ENCODE data around the gene VEPH1. TPM values are rescaled to one million over a fixed set of nuclear protein-coding genes. Genes with fewer than 3 reads are reported as not detected.

VEPH1 gene
- total RNA-seq, 1 experiment from 2014 or later: 0.51 TPM

DNA sequence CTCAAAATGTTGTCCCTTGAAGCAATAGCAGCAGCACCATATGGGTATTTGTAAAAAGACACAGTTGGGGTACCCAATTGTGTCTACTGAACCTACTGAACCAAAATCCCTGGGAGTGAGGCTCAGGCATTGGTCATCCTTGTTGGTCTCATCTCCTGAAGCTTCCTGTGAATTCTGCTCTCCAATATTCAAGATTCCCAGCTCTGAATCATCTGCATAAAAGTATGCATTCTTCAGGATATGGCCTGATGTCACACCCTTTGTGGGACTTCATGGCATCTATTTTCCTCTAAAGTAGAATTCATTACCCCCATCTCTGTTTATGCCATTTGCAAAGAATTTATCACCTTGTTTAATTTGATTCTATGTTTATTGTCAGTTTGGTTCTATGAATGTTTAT is 79.9 kb downstream of the VEPH1 start:
- Histone ChIP-seq H3K36me3 (ENCODE audit: control insufficient read depth, insufficient read depth, low read length) (no peaks in the 10 kb centered on the region), H3K4me1 (ENCODE audit: control insufficient read depth, insufficient read depth, low read length) (no peaks in the 10 kb centered on the region), H3K4me3 (ENCODE audit: low read depth in 2 of 2, low read length in 2 of 2) (no peak overlapping the region), H3K27ac (ENCODE audit: low read length) (no peak overlapping the region), H3K9me3 (ENCODE audit: control insufficient read depth, insufficient read depth, low read depth, low read length) (no peaks in the 10 kb centered on the region), H3K27me3 (ENCODE audit: control insufficient read depth, insufficient read depth, low read length) (no peaks in the 10 kb centered on the region)
- CTCF ChIA-PET: no interaction called here
- intact Hi-C loops (cut with micrococcal nuclease; ENCODE audit: unreplicated experiment): no loop called here
- POLR2A ChIA-PET: no interaction called here
- DNase-seq (ENCODE audit: low read depth, low spot score) (no peak), ATAC-seq (no peak)
- TF ChIP-seq, protein P1, sequence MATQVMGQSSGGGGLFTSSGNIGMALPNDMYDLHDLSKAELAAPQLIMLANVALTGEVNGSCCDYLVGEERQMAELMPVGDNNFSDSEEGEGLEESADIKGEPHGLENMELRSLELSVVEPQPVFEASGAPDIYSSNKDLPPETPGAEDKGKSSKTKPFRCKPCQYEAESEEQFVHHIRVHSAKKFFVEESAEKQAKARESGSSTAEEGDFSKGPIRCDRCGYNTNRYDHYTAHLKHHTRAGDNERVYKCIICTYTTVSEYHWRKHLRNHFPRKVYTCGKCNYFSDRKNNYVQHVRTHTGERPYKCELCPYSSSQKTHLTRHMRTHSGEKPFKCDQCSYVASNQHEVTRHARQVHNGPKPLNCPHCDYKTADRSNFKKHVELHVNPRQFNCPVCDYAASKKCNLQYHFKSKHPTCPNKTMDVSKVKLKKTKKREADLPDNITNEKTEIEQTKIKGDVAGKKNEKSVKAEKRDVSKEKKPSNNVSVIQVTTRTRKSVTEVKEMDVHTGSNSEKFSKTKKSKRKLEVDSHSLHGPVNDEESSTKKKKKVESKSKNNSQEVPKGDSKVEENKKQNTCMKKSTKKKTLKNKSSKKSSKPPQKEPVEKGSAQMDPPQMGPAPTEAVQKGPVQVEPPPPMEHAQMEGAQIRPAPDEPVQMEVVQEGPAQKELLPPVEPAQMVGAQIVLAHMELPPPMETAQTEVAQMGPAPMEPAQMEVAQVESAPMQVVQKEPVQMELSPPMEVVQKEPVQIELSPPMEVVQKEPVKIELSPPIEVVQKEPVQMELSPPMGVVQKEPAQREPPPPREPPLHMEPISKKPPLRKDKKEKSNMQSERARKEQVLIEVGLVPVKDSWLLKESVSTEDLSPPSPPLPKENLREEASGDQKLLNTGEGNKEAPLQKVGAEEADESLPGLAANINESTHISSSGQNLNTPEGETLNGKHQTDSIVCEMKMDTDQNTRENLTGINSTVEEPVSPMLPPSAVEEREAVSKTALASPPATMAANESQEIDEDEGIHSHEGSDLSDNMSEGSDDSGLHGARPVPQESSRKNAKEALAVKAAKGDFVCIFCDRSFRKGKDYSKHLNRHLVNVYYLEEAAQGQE (IDR thresholded peaks at IDR 0.05; ENCODE audit: insufficient read depth in 1 of 2, low read depth in 2 of 2, low read length in 1 of 2): no peak
- TF ChIP-seq SIN3A (IDR thresholded peaks at IDR 0.05; ENCODE audit: borderline replicate concordance, insufficient read depth, low read depth, low read length) (no peak), TCF7L2 (IDR thresholded peaks at IDR 0.05; ENCODE audit: low read depth, low read length) (no peak), POLR2AphosphoS5 (IDR thresholded peaks at IDR 0.05; ENCODE audit: low read depth, low read length) (no peak)
- TF ChIP-seq, protein P2, sequence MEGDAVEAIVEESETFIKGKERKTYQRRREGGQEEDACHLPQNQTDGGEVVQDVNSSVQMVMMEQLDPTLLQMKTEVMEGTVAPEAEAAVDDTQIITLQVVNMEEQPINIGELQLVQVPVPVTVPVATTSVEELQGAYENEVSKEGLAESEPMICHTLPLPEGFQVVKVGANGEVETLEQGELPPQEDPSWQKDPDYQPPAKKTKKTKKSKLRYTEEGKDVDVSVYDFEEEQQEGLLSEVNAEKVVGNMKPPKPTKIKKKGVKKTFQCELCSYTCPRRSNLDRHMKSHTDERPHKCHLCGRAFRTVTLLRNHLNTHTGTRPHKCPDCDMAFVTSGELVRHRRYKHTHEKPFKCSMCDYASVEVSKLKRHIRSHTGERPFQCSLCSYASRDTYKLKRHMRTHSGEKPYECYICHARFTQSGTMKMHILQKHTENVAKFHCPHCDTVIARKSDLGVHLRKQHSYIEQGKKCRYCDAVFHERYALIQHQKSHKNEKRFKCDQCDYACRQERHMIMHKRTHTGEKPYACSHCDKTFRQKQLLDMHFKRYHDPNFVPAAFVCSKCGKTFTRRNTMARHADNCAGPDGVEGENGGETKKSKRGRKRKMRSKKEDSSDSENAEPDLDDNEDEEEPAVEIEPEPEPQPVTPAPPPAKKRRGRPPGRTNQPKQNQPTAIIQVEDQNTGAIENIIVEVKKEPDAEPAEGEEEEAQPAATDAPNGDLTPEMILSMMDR (IDR thresholded peaks at IDR 0.05): no peak
- BruUV-seq (replicated peaks): no TSS peak
- in situ Hi-C loops (cut with HindIII; ENCODE audit: low pct_unique_long_range_greater_than_20kb, low sequenced_read_pairs): no loop called here

DNA sequence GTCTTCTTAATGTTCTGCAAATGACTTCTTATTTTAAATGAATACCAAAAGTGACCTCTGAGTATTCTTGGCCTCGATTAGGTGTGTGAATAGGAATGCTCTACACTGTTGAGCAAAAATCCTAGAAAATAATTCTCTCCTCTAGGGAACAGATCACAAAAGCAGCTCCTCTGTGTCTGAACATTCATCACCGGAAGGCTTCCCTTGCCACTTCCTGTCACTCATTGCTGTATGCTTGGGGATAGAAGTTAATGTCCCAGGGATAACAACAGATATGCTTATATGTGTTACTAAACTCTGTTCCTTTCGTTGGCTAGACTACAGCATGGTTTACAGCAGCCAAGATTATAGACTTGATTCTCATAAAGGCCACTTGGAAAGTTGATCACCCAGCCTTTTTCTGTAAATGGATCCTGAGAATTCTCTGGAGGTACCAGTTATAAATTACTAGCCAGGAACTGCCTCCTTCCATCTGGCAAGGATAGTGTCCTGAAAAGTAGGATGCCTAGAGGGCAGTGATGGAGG is 82.5 kb downstream of the VEPH1 start:
- ChIA-PET POLR2A (no interaction called here), CTCF (no interaction called here)
- BruUV-seq (replicated peaks): no TSS peak

More for the DNA sequence above, 82.5 kb downstream of the VEPH1 start:
- Histone ChIP-seq H3K27ac (ENCODE audit: low read length) (no peak overlapping the region), H3K9me3 (ENCODE audit: control insufficient read depth, insufficient read depth, low read depth, low read length) (no peaks in the 10 kb centered on the region), H3K27me3 (ENCODE audit: control insufficient read depth, insufficient read depth, low read length) (no peaks in the 10 kb centered on the region), H3K36me3 (ENCODE audit: control insufficient read depth, insufficient read depth, low read length) (no peaks in the 10 kb centered on the region), H3K4me3 (ENCODE audit: low read depth in 2 of 2, low read length in 2 of 2) (no peak overlapping the region), H3K4me1 (ENCODE audit: control insufficient read depth, insufficient read depth, low read length) (no peaks in the 10 kb centered on the region)
- DNase-seq (ENCODE audit: low read depth, low spot score) (no peak), ATAC-seq (no peak)
- in situ Hi-C loops (cut with HindIII; ENCODE audit: low pct_unique_long_range_greater_than_20kb, low sequenced_read_pairs) (no loop called here), intact Hi-C loops (cut with micrococcal nuclease; ENCODE audit: unreplicated experiment) (no loop called here)
- TF ChIP-seq SIN3A (IDR thresholded peaks at IDR 0.05; ENCODE audit: borderline replicate concordance, insufficient read depth, low read depth, low read length) (no peak), POLR2AphosphoS5 (IDR thresholded peaks at IDR 0.05; ENCODE audit: low read depth, low read length) (no peak), TCF7L2 (IDR thresholded peaks at IDR 0.05; ENCODE audit: low read depth, low read length) (no peak)
- TF ChIP-seq, protein P2 (IDR thresholded peaks at IDR 0.05): no peak
- TF ChIP-seq, protein P1 (IDR thresholded peaks at IDR 0.05; ENCODE audit: insufficient read depth in 1 of 2, low read depth in 2 of 2, low read length in 1 of 2): no peak
